ENCODE results near the gene LIMD2.
"Not testable (repeated sequence)": the region's sequence is repeated elsewhere in the genome, so short reads cannot be mapped to it uniquely, and the experiment has no call there.

Gene LIMD2

DNA sequence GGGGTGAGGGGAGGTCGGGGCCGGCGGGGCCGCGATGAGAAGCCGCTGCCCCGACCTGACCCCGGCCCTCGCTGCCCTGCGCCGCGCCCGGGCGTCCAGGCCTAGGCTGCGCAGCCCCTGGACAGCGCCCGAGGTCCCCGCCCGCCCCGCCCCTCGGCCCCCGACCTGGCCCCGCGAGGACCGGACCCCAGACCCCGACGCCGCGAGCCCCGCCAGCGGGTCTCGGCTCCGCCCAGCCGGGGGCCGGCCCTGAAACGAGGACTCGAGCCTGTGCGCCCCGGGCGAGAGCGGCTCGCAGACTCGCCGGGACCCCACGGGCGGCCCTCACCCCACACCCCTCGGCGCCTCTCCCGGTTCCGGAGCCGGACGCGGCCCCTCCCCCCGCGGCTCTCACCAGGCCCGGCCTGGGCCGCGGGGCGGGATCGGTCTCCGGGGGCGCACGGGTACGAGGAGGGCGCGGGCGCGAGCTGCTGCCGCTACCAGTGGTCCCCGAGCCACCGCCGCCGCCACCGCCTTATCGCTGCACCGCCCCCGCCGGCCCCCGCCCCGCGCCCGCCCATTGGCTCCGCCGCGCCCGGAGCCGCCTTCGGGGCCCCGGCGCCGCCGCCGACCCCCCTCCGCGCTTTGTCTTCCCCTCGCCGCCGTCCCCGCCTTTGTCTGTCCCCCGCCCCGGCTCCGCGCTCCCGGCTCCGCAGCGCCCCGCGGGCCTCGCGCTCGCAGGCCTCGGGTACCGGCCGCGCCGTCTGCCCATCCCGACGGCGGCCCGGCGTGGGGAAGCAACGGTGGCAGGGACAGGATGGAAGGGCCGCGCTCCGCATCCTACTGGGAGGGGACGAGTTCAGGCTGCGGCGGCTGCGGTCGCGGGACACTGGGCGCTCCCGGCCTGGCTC is at the start of gene LIMD2:
LIMD2 (minus strand) TSS at position 488 of the 890 bp plus-strand sequence. CDS start 827 bp downstream, outside the sequence.
- peak; percentile 77 to 79 for DNase-seq

DNA sequence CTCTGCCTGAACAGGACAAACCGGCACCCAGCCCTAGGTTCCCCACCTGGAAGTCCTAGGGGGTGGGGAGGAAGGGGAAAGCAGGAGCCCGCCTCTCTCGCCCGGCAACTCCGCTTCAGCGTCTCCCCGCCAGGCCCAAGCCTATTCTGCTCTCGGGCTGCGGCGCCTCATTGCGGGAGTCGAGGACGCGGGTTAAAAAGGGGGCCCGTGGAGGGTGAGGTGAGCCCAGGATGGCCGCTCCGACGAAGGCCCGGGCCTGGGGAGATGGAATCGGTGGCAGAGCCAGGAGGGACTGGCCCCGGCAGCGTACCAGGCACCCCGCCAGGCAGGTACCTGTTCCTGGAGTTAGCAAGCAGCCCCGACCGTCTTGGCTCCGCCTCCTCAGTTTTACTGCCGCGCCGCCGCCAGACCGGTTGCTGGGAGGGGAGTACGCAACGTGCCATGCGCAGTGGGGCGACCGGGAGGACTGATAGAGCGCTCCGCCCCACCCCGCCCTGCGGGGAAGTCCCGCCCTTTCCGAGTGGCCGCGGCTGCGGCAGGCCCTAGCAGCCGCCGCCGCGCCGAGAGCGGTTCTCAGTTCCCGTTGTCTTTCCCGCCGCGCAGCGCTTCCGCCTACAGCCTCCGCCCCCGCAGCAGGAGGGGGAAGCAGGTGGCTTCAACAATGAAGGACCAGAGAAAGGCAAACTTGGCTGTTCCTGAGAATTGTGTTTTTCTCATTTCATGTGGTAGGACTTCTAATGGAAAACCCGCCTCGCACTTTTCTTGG is 41.7 kb upstream of the LIMD2 start, which contains the start of gene STRADA:
STRADA (minus strand) TSS at position 392 of the 766 bp plus-strand sequence. CDS start 13,430 bp downstream, outside the sequence.
- peak; percentile 99 for DNase-seq

GRCh38 chr17:63741143-63741407 is 41.1 kb upstream of the LIMD2 start:
- no peak for DNase-seq

DNA sequence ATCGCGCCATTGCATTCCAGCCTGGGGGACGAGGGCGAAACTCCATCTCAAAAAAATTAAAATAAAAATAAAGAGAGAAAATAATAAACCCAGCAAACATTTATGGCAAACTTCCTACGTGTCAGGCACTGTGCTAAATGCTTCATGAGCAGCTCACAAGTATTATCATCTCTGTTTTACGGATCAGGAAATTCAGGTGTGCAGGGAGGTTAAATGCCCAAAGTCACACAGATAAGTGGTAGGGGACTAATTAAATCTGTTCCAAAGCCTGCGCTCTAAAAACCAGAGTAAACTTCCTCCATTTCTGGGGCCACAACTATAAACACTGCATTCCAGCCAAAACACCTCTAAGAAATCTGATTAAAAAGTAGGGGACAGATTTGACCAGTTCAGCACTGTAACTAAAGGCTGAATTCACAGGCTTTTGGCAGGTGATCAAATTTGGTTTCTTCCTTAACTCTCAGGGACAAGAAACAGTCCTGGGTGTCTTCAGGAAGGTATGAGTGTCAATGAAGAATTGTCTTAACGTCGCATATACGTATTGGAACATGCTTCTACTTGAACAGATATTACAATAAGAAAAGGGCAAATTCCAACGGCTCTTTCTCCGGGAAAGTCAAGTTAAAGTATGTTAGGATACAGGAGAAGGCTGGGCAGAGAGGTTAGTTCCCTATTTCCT is 40.7 kb upstream of the LIMD2 start:
- DNase-seq: no peak

DNA sequence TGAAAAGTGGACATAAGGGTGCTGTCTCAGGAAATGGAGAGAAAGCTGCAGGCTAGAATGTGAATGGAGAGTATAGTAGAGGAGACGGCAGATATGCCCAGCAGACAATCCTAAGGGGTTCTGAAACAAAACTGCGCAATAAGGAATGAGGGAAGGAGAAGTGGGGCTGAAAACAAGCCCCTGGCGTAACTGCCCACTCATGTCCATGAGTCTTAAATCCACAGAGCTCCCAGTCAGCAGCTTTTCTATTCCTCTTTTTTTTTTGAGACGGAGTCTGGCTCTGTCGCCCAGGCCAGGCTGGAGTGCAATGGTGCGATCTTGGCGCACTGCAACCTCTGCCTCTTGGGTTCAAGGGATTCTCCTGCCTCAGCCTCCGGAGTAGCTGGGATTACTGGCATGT is 35.8 kb upstream of the LIMD2 start:
- DNase-seq: no peak

- no peak for DNase-seq
Observed at GRCh38 chr17:63722403-63722802, 22.5 kb upstream of the LIMD2 start.

DNA sequence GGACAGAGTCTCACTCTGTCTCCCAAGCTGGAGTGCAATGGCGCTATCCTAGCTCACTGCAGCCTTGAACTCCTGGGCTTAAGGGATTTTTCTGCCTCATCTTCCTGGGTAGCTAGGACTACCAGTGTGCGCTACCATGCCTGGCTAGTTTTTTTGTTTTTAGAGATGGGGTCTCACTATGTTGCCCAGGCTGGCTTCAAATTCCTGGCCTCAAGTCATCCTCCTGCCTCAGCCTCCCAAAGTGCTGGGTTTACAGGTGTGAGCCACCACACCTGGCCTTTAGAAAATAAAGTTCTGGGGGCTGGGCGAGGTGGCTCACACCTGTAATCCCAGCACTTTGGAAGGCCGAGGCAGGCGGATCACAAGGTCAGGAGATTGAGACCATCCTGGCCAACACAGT is 20.3 kb upstream of the LIMD2 start:
- DNase-seq: not testable (repeated sequence)

GRCh38 chr17:63718988-63719387 is 19.1 kb upstream of the LIMD2 start:
- DNase-seq: no peak

- DNase-seq: no peak
Observed at GRCh38 chr17:63716426-63716825, 16.5 kb upstream of the LIMD2 start.

GRCh38 chr17:63714550-63715277 is 14.8 kb upstream of the LIMD2 start:
- no peak for DNase-seq

DNA sequence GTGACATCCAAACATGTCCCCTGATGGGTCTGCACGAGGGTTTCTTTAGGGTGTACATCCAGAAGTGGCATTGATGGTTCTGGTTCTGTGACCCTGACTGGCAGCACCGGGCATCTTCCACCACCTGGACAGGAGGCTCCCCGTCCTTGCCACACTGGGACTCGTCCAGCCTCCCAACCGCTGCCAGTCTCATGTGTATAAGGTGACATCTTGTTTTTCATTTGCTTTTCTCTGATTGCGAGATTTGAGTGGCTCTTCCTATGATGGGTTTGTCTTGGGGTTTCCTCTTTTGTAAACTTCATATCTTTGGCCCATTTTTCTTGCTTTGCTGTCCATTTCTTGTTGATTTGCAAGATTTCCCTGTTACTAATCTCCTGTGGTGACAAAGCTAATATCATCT is 9.2 kb upstream of the LIMD2 start:
- DNase-seq: no peak

- DNase-seq: no peak
Observed at GRCh38 chr17:63707151-63707550, 7.2 kb upstream of the LIMD2 start.

DNA sequence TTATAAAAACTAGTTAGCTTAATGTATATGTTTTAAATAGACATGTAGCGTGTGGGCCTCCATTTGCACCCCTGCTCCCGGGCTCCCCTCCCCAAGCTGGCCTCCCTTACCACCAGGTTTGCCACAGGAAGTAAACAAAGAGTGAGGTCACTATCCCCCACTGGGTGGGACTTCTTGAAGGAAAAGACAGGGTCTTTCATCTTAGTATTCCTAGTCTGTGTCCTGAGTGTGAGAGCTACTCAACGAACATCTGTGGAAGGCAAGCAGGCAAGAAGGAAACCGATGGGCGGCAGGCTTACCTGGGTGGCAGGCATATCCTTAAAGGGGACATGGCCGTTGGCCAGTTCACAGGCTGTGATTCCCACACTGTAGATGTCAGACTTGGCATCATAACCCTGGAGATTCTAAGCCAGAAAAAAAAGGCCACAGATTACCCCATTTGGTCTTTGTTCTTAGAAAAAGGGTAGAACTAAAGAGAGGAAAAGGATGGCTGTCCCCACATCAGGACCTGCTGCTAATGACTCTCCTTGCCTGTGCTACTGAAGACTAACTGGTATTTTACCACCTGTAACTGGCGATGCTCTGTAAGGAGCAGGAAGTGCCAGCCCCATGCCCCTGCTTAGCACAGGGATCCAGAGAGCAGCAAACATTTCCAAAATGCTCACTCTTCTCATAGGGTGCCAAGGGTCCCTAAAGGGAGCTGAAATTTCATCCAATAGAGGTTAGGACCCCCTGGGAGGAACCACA is 6.6 kb upstream of the LIMD2 start:
- no peak for DNase-seq

GRCh38 chr17:63705657-63706056 is 5.7 kb upstream of the LIMD2 start:
- no peak for DNase-seq

GRCh38 chr17:63704836-63705235 is 4.9 kb upstream of the LIMD2 start:
- no peak for DNase-seq

GRCh38 chr17:63704259-63704576 is 4.3 kb upstream of the LIMD2 start:
- no peak for DNase-seq

GRCh38 chr17:63703556-63704258 is 3.8 kb upstream of the LIMD2 start:
- no peak for DNase-seq

DNA sequence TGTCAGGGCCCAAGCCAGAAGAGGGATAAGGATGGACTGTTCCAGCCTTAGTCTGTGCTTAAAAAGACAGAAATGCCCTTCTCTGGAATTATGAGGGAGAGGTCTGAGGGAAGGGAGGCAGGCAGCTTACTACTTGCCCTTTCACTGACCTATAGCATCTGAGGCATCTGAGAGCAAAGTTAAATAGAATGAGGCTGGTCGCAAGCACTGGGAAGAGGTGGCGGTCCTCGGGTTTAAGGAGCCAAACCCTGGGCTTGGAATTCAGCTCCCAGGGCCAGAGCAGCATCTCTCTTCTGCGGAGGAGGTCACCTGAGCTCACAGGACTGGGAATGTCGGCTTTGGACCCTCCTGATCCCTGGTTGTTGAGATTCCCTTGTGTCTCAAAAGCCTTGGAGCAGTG is 3.1 kb upstream of the LIMD2 start:
- no peak for DNase-seq

- no peak for DNase-seq
Observed at GRCh38 chr17:63702721-63703015, 2.7 kb upstream of the LIMD2 start.

DNA sequence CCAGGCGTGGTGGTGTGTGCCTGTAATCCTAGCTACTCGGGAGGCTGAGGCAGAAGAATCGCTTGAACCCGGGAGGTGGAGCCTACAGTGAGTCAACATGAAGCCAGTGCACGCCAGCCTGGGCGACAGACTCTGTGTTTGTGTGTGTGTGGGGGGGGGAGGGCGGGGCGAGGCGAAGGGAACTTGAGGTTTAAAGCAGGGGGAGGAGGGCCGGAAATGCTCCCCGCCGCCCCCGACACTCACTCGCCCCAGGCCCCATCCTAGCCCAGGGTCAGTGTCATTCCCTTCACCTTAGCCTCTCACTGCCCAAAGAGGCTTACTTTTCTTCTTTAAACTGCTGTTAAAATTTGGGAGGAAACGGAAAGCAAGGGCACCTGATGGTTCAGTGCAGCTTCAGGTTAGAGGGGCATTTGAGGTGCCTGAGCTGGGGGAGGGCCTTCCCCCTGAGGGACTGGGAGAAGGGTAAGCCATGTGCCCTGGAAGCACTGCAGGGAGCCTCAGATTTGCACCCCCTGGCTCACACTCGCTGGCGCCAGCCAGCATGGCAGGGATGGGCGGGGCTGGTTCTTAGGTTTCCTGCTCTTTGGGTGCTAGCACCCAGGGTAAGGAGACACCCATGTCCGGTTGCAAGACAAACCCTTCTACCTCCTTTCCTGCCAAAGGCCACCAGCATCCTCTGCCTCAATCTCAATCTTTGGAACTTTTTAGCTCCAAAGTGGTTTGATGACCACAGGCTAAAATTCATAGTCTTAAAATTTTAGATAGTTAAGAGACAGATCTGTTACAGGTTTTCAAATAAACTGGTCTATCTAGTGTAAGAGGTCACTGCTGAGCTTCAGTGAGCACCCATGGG is 2.2 kb upstream of the LIMD2 start:
- DNase-seq: peak; percentile 74 to 81

GRCh38 chr17:63701456-63701820 is 1.5 kb upstream of the LIMD2 start:
- DNase-seq: no peak

All from activated CD4-positive, alpha-beta T cell treated with anti-CD3 and anti-CD28 coated beads, Interleukin-2, amount 50 U/mL, for 48 hours (primary cell).